CD4-positive, alpha-beta T cell treated with Interferon gamma for 1 hour (primary cell): ENCODE data around the gene STAP1.
"Not testable (repeated sequence)": the region's sequence is repeated elsewhere in the genome, so short reads cannot be mapped to it uniquely, and the experiment has no call there.

Experiments
- DNase-seq: peaks from one replicate; pipeline ENCODE4 v3.0.0-alpha.2; 2020

The STAP1 gene

GRCh38 chr4:67634741-67635140, 76.2 kb downstream of the STAP1 start:
- no peak for DNase-seq

- DNase-seq = no peak
Observed at GRCh38 chr4:67635331-67635730, 76.8 kb downstream of the STAP1 start.

GRCh38 chr4:67636978-67637377, 78.5 kb downstream of the STAP1 start:
- not testable (repeated sequence) for DNase-seq

- no peak for DNase-seq
Observed at GRCh38 chr4:67638136-67638535, 79.6 kb downstream of the STAP1 start.

GRCh38 chr4:67651536-67651935, 93.0 kb downstream of the STAP1 start:
- no peak for DNase-seq
